GM12878 (cell line): ENCODE data around the gene MYBPC1.

ENCODE experiments used
- CTCF ChIP-seq, 3 experiments: IDR thresholded peaks in 2 of 3; conservative IDR thresholded peaks in 1 of 3; 2 replicates each; pipeline ENCODE4 v1.5.1; 2011; ENCODE audit warnings: low read depth in 3 of 3, low read length in 3 of 3, mild to moderate bottlenecking in 3 of 3, control low read depth in 2 of 3, moderate library complexity in 2 of 3, inconsistent platforms in 1 of 3, mixed read lengths in 1 of 3; ENCODE audit not compliant: control insufficient read depth in 2 of 3, insufficient read depth in 1 of 3; ENCODE audit errors: extremely low read depth in 1 of 3
- EP300 ChIP-seq, 2 experiments: fragments of 150-350 bp in 1 of 2; IDR thresholded peaks; 2 replicates each; pipeline ENCODE4 v1.6.1; 2011 to 2012; ENCODE audit warnings: low read depth in 2 of 2, low read length in 2 of 2, borderline replicate concordance in 1 of 2, improper control_type of control experiment in 1 of 2, inconsistent platforms in 1 of 2; ENCODE audit not compliant: control insufficient read depth in 1 of 2
- POLR2A ChIP-seq: IDR thresholded peaks from 2 replicates; pipeline ENCODE4 v1.6.1; 2011; ENCODE audit warnings: low read depth, mild to moderate bottlenecking, low read length

- TF ChIP-seq POLR2A, result no peak
- TF ChIP-seq CTCF (IDR thresholded peaks at IDR 0.05 in 2 of 3, conservative IDR thresholded peaks at IDR 0.05 in 1 of 3; ENCODE audit: control insufficient read depth in 2 of 3, extremely low read depth in 1 of 3, insufficient read depth in 1 of 3, low read depth in 3 of 3, low read length in 3 of 3), result no peak
- no peak for TF ChIP-seq EP300 (IDR thresholded peaks at IDR 0.05; ENCODE audit: borderline replicate concordance in 1 of 2, control insufficient read depth in 1 of 2, low read depth in 2 of 2, low read length in 2 of 2)
Observed at GRCh38 chr12:101571105-101571504, 23.7 kb upstream of the MYBPC1 start.
